K562 (cell line): ENCODE data around the gene LPIN2. TPM values are rescaled to one million over a fixed set of nuclear protein-coding genes. Genes with fewer than 3 reads are reported as not detected.

Experiments used
- ATAC-seq: fragments of 200-7000 bp; cut with Tn5 transposase; 3 replicates; pipeline ENCODE4 v1.9.1; 2020; ENCODE audit warnings: moderate library complexity
- BruUV-seq: library from RNA; stranded (reverse); fragments of 400-500 nt; replicated peaks from 2 replicates; lab custom pipeline; 2021; lab: Mats Ljungman, UMichigan
- CTCF ChIA-PET: fragments of 300-600 bp; formaldehyde crosslinking; extraction: SDS; loops from one replicate; lab custom pipeline; 2021; ENCODE audit warnings: low intra/inter-chr PET ratio; lab: Yijun Ruan, JAX
- POLR2A ChIA-PET: fragments of 300-600, 350-650 bp; sonication (Branson Sonifier 250); formaldehyde crosslinking; extraction: SDS; loops from one replicate; lab custom pipeline; 2021; ENCODE audit warnings: antibody characterized with exemption, inconsistent platforms; lab: Yijun Ruan, JAX
- DNase-seq, 4 experiments: peaks; one replicate each; pipeline versions ENCODE4 v3.0.0 to v3.0.0-alpha.2; 2011 to 2018; ENCODE audit warnings: low spot score in 3 of 4, mixed read lengths in 3 of 4; ENCODE audit errors: extremely low read depth in 1 of 4
- FAIRE-seq: peaks from 2 replicates; lab custom pipeline; 2011; peaks lifted over from hg19 to GRCh38; lab: Jason Lieb, UNC
- H2AFZ ChIP-seq: 2 replicates; pipeline ENCODE4 v1.6.0; 2011; ENCODE audit warnings: low read depth, low read length, control low read depth, inconsistent platforms
- H3K27ac ChIP-seq: fragments of 200-600 bp; 3 replicates; pipeline ENCODE4 v1.8.0; 2011; ENCODE audit warnings: low read depth, mild to moderate bottlenecking, control low read depth, inconsistent platforms, low read length, moderate library complexity, mixed read lengths; ENCODE audit errors: extremely low read depth
- H3K27me3 ChIP-seq, 2 experiments: fragments of 300-600 bp in 1 of 2; 2 replicates in 1 of 2; 3 replicates in 1 of 2; pipeline versions ENCODE4 v1.6.0 to v1.8.0; 2011; ENCODE audit warnings: inconsistent platforms in 2 of 2, low read length in 2 of 2, mild to moderate bottlenecking in 1 of 2, mixed read lengths in 1 of 2, moderate library complexity in 1 of 2; ENCODE audit not compliant: control insufficient read depth in 2 of 2, insufficient read depth in 2 of 2
- H3K36me3 ChIP-seq: fragments of 300-600 bp; 3 replicates; pipeline ENCODE4 v1.8.0; 2011; ENCODE audit warnings: mild to moderate bottlenecking, low read length, inconsistent platforms; ENCODE audit not compliant: control insufficient read depth, insufficient read depth
- H3K4me1 ChIP-seq, 2 experiments: fragments of 200-600 bp in 1 of 2; replicated peaks in 1 of 2; 2 replicates in 1 of 2; 3 replicates in 1 of 2; pipeline versions ENCODE4 v1.5.1 to v1.8.0; 2011; ENCODE audit warnings: inconsistent platforms in 2 of 2, low read length in 2 of 2, mild to moderate bottlenecking in 1 of 2, mixed read lengths in 1 of 2, moderate library complexity in 1 of 2; ENCODE audit not compliant: control insufficient read depth in 2 of 2, insufficient read depth in 2 of 2
- H3K4me2 ChIP-seq: 2 replicates; pipeline ENCODE4 v1.6.1; 2011; ENCODE audit warnings: low read length, control low read depth, inconsistent platforms, mixed read lengths; ENCODE audit not compliant: insufficient read depth
- H3K4me3 ChIP-seq: fragments of 200-600 bp; sonication (generic), shearing (Covaris generic); 2 replicates; pipeline ENCODE4 v1.5.1; 2016; ENCODE audit warnings: control low read depth, inconsistent platforms
- H3K79me2 ChIP-seq: fragments of 200-600 bp; 3 replicates; pipeline ENCODE4 v1.8.0; 2011; ENCODE audit warnings: low read length, inconsistent platforms; ENCODE audit not compliant: control insufficient read depth, insufficient read depth
- H3K9ac ChIP-seq, 2 experiments: 2 replicates each; pipeline versions ENCODE4 v1.6.0 to v1.6.1; 2011; ENCODE audit warnings: low read depth in 2 of 2, low read length in 2 of 2, control low read depth in 1 of 2, inconsistent platforms in 1 of 2, mild to moderate bottlenecking in 1 of 2, mixed read lengths in 1 of 2; ENCODE audit not compliant: insufficient read depth in 1 of 2
- H3K9me1 ChIP-seq: one replicate; pipeline ENCODE4 v1.6.0; 2011; ENCODE audit warnings: inconsistent platforms, mild to moderate bottlenecking, low read length, moderate library complexity; ENCODE audit not compliant: control insufficient read depth, insufficient read depth
- H3K9me3 ChIP-seq: replicated peaks from 2 replicates; pipeline ENCODE4 v1.5.1; 2011; ENCODE audit warnings: low read depth, low read length, inconsistent platforms; ENCODE audit not compliant: control insufficient read depth, insufficient read depth
- H4K20me1 ChIP-seq: replicated peaks from 2 replicates; pipeline ENCODE4 v1.6.1; 2011; ENCODE audit warnings: low read length, inconsistent platforms, mixed read lengths; ENCODE audit not compliant: control insufficient read depth, insufficient read depth
- ATF3 ChIP-seq, 2 experiments: fragments of 450-650 bp in 1 of 2; sonication (generic) in 1 of 2; formaldehyde crosslinking in 1 of 2; IDR thresholded peaks in 1 of 2; conservative IDR thresholded peaks in 1 of 2; 2 replicates each; pipeline versions ENCODE4 v1.6.1 to v1.8.1; 2016 to 2023; ENCODE audit warnings: mild to moderate bottlenecking in 2 of 2, moderate library complexity in 2 of 2, inconsistent platforms in 1 of 2, missing genetic modification reagents in 1 of 2
- FOXJ3 ChIP-seq: sonication (generic); formaldehyde crosslinking; IDR thresholded peaks from 2 replicates; pipeline ENCODE4 v1.4.0; 2020; ENCODE audit warnings: mild to moderate bottlenecking, missing genetic modification reagents
- HDAC1 ChIP-seq, 2 experiments: fragments of 450-650 bp; IDR thresholded peaks; 2 replicates each; pipeline ENCODE4 v1.6.1; 2016 to 2017; ENCODE audit warnings: inconsistent platforms in 1 of 2, mild to moderate bottlenecking in 1 of 2, moderate library complexity in 1 of 2
- KDM1A ChIP-seq, 2 experiments: fragments of 450-650 bp; IDR thresholded peaks; 2 replicates each; pipeline ENCODE4 v1.6.1; 2016; ENCODE audit warnings: mild to moderate bottlenecking in 2 of 2
- KLF10 ChIP-seq: fragments of 250-450 bp; sonication (Bioruptor Pico); IDR thresholded peaks from 2 replicates; pipeline ENCODE4 v1.6.1; 2021; ENCODE audit warnings: matching md5 sums
- KLF6 ChIP-seq: fragments of 250-450 bp; sonication (Bioruptor Pico); IDR thresholded peaks from 2 replicates; pipeline ENCODE4 v1.4.0; 2020; ENCODE audit warnings: mild to moderate bottlenecking, moderate library complexity, borderline replicate concordance
- NFE2L1 ChIP-seq: fragments of 450-650 bp; IDR thresholded peaks from 2 replicates; pipeline ENCODE4 v1.6.1; 2016; ENCODE audit warnings: missing genetic modification characterization, low read depth, mild to moderate bottlenecking, missing compliant biosample characterization, moderate library complexity, borderline replicate concordance
- NR2C1 ChIP-seq, 2 experiments: fragments of 450-650 bp; IDR thresholded peaks; 2 replicates each; pipeline ENCODE4 v1.6.1; 2017; ENCODE audit warnings: mild to moderate bottlenecking in 2 of 2, antibody characterized with exemption in 1 of 2, inconsistent platforms in 1 of 2, missing compliant biosample characterization in 1 of 2, missing genetic modification characterization in 1 of 2
- RB1 ChIP-seq: fragments of 450-650 bp; IDR thresholded peaks from 2 replicates; pipeline ENCODE4 v1.6.1; 2017; ENCODE audit warnings: low read depth, mild to moderate bottlenecking
- RCOR1 ChIP-seq, 2 experiments: IDR thresholded peaks; 2 replicates each; pipeline ENCODE4 v1.6.1; 2012; ENCODE audit warnings: low read depth in 2 of 2, low read length in 2 of 2, borderline replicate concordance in 1 of 2, improper control_type of control experiment in 1 of 2
- TEAD4 ChIP-seq, 2 experiments: sonication (generic) in 1 of 2; formaldehyde crosslinking in 1 of 2; IDR thresholded peaks; 2 replicates each; pipeline versions ENCODE4 v1.6.1 to v1.8.0; 2012 to 2022; ENCODE audit warnings: borderline replicate concordance in 1 of 2, inconsistent platforms in 1 of 2, low read length in 1 of 2, mild to moderate bottlenecking in 1 of 2, missing genetic modification reagents in 1 of 2
- ZNF134 ChIP-seq: fragments of 250-450 bp; sonication (Bioruptor Pico); conservative IDR thresholded peaks from 2 replicates; pipeline ENCODE4 v1.4.0; 2020
- ZNF277 ChIP-seq: fragments of 250-450 bp; sonication (Bioruptor Pico); IDR thresholded peaks from 2 replicates; pipeline ENCODE4 v1.8.0; 2022; ENCODE audit warnings: inconsistent platforms, mild to moderate bottlenecking, moderate library complexity, borderline replicate concordance
- WGBS: fragments of 100-300 bp; shearing (Covaris generic); methylation state at CpG from one replicate; pipeline ENCODE4 v1.1.6; 2016; ENCODE audit warnings: low coverage, mixed read lengths; ENCODE audit not compliant: insufficient coverage; ENCODE audit errors: missing lambda C conversion rate; 5-methylcytosine and 5-hydroxymethylcytosine counted together
- in situ Hi-C: fragments of 300-500 bp; cut with MboI; formaldehyde crosslinking; loops from 4 replicates; pipeline ENCODE4 v1.15.0; 2018; ENCODE audit warnings: inconsistent platforms, mixed read lengths
- intact Hi-C: fragments of 100-400 bp; cut with micrococcal nuclease; formaldehyde crosslinking; loops from 2 replicates; pipeline ENCODE4 v1.14.2; 2022
- polyA plus RNA-seq, 8 experiments: library from polyadenylated mRNA; depleted of rRNA in 4 of 8; stranded (reverse) in 5 of 8; unstranded in 3 of 8; fragments of >200 nt; fragmentation: Nextera tagmentation in 2 of 8; fragmentation: Illumina TruSeq in 1 of 8; extraction: Ambion mirVana in 2 of 8; extraction: Trizol in 1 of 8; gene quantifications; 2 replicates each; pipeline versions ENCODE4 v1.2.1 to v1.2.3, GENCODE V29; 2011 to 2014; ENCODE audit warnings: inconsistent platforms in 1 of 8, missing spikeins in 1 of 8
- total RNA-seq, 7 experiments: library from RNA; depleted of rRNA in 6 of 7; stranded (reverse); fragments of >200 nt in 6 of 7; fragmentation: Illumina TruSeq in 2 of 7; extraction: Trizol in 2 of 7; gene quantifications; 2 replicates each; pipeline versions ENCODE4 v1.2.1 to v1.2.3, GENCODE V29; 2011 to 2021; ENCODE audit warnings: low replicate concordance in 1 of 7
- TF ChIP-seq, protein P1 (sequence below): fragments of 250-450 bp; sonication (Bioruptor Pico); IDR thresholded peaks from 2 replicates; pipeline ENCODE4 v1.5.0; 2021

LPIN2 gene
- total and polyA plus RNA-seq, 9 of the 15 experiments (the other 6 are each of a cell fraction or from before 2014, with no cell fraction given) = 5.2 to 34.8 (median 24.6) TPM

DNA sequence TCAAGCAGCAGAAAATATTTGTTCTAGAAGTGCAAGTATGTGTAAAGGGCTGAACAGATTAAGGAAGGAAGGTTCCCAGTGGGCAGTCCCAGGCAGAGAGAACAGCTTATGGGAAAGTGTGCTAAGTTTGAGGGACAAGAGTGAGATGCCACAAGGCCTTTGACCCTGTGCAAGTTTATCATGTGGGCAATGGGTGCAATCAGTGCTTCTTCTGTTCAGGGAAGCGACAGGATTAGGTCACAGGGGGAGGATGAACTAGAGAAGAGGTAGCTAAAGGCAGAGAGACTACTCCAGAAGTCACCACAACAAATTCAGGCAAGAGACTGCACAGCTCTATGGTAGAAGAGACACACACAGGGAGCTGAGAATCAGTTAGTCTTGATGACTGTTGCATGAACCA lies 44.3 kb downstream of the LPIN2 start:
- H3K27ac ChIP-seq = no peak overlapping the region

GRCh38 chr18:2967820-2968219 lies 45.1 kb downstream of the LPIN2 start:
- no peak overlapping the region for H3K9ac ChIP-seq
- H3K27ac ChIP-seq = no peak overlapping the region
- WGBS = 79% methylated on average over 8 of the region's 8 CpGs
- no peak overlapping the region for H3K4me3 ChIP-seq
- H3K4me2 ChIP-seq = no peak overlapping the region
- no peak overlapping the region for H2AFZ ChIP-seq
- intact Hi-C loops = no loop called here
- H3K36me3 ChIP-seq = no peaks in the 10 kb centered on the region; the same call in 1 of the 3 replicates
- ATAC-seq (no peak), FAIRE-seq (no peak), DNase-seq (no peak)
- H3K9me1 ChIP-seq = no peaks in the 10 kb centered on the region
- no peaks in the 10 kb centered on the region for H3K9me3 ChIP-seq
- ChIA-PET CTCF (no interaction called here), POLR2A (interaction anchor here (0.8 to 1.1 kb wide), 3 partner anchors 9 to 693 kb away, joined by 3 read pairs; no protein-coding TSS in a partner anchor)
- H3K4me1 ChIP-seq = peaks cover 0 to 22% of the 10 kb centered on the region in 2 experiments; a peak in 4 of 5 replicates
- H3K79me2 ChIP-seq = peaks cover 87% of the 10 kb centered on the region
- no TSS peak for BruUV-seq
- in situ Hi-C loops = no loop called here
- peaks cover 19% of the 10 kb centered on the region for H4K20me1 ChIP-seq
- no peaks in the 10 kb centered on the region for H3K27me3 ChIP-seq
- TF ChIP-seq ZNF277 (no peak), RB1 (no peak), ATF3 (IDR thresholded peaks at IDR 0.05) (no peak), ATF3 (CRISPR knock-in tag; conservative IDR thresholded peaks at IDR 0.05) (no peak), KLF10 (CRISPR knock-in tag) (no peak), ZNF134 (CRISPR knock-in tag) (no peak), NFE2L1 (tag) (no peak), KLF6 (CRISPR knock-in tag) (no peak), FOXJ3 (CRISPR knock-in tag) (no peak)
- TF ChIP-seq, protein P1, sequence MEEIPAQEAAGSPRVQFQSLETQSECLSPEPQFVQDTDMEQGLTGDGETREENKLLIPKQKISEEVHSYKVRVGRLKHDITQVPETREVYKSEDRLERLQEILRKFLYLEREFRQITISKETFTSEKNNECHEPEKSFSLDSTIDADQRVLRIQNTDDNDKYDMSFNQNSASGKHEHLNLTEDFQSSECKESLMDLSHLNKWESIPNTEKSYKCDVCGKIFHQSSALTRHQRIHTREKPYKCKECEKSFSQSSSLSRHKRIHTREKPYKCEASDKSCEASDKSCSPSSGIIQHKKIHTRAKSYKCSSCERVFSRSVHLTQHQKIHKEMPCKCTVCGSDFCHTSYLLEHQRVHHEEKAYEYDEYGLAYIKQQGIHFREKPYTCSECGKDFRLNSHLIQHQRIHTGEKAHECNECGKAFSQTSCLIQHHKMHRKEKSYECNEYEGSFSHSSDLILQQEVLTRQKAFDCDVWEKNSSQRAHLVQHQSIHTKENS = no peak

More for the DNA sequence above, 44.3 kb downstream of the LPIN2 start:
- ATAC-seq = peak; percentile 13
- peaks cover 0 to 22% of the 10 kb centered on the region in 2 experiments; a peak in 4 of 5 replicates for H3K4me1 ChIP-seq
- peaks cover 19% of the 10 kb centered on the region for H4K20me1 ChIP-seq
- no peak for FAIRE-seq
- ChIA-PET POLR2A (interaction anchor here (0.5 to 1.0 kb wide), 4 partner anchors 11 to 1447 kb away, joined by 3 read pairs; no protein-coding TSS in a partner anchor), CTCF (no interaction called here)
- H3K4me3 ChIP-seq = no peak overlapping the region
- H3K27me3 ChIP-seq = no peaks in the 10 kb centered on the region
- H3K9me1 ChIP-seq = no peaks in the 10 kb centered on the region
- DNase-seq = no peak
- 6% methylated on average over 1 of the region's 1 CpG for WGBS
- in situ Hi-C loops (no loop called here), intact Hi-C loops (no loop called here)
- peak in 1 of 2 experiments; percentile 32; a peak in 1 of 4 replicates for TF ChIP-seq RCOR1 (IDR thresholded peaks at IDR 0.05; ENCODE audit: borderline replicate concordance in 1 of 2, low read depth in 2 of 2, low read length in 2 of 2)
- TF ChIP-seq KDM1A (IDR thresholded peaks at IDR 0.05) = peak; percentile 59 to 62; a peak in 2 of 4 replicates
- TF ChIP-seq TEAD4 (IDR thresholded peaks at IDR 0.05; ENCODE audit: low read length) = no peak
- no peak for TF ChIP-seq TEAD4 (CRISPR knock-in tag; IDR thresholded peaks at IDR 0.05; ENCODE audit: borderline replicate concordance)
- no peak for TF ChIP-seq NR2C1 (IDR thresholded peaks at IDR 0.05)
- TF ChIP-seq NR2C1 (tag; IDR thresholded peaks at IDR 0.05) = 0 out of 2 replicates have a peak, but pooled peaks have one; percentile 25
- peak in 1 of 2 experiments; percentile 20; a peak in 1 of 4 replicates for TF ChIP-seq HDAC1 (IDR thresholded peaks at IDR 0.05)
- H3K4me2 ChIP-seq = no peak overlapping the region
- H3K9ac ChIP-seq = no peak overlapping the region
- no peaks in the 10 kb centered on the region for H3K9me3 ChIP-seq
- no peaks in the 10 kb centered on the region; the same call in 1 of the 3 replicates for H3K36me3 ChIP-seq
- no TSS peak for BruUV-seq
- H3K79me2 ChIP-seq = peaks cover 87% of the 10 kb centered on the region
- no peak overlapping the region for H2AFZ ChIP-seq
